SK-N-SH (cell line): ENCODE results near the gene EP400. TPM values are rescaled to one million over a fixed set of nuclear protein-coding genes. Genes with fewer than 3 reads are reported as not detected.

Experiments used
- CTCF ChIA-PET: fragments of 300-600, 350-600 bp; formaldehyde crosslinking; extraction: SDS; loops from one replicate; lab custom pipeline; 2021; lab: Yijun Ruan, JAX
- POLR2A ChIA-PET: fragments of 350-600 bp; sonication (Branson Sonifier 250); formaldehyde crosslinking; extraction: SDS; loops from one replicate; lab custom pipeline; 2020; ENCODE audit warnings: antibody characterized with exemption, inconsistent platforms; lab: Yijun Ruan, JAX
- DNase-seq: peaks from one replicate; pipeline ENCODE4 v3.0.0; 2012
- H2AFZ ChIP-seq: fragments of 200-600 bp; sonication (generic); 2 replicates; pipeline ENCODE4 v1.8.1; 2016; ENCODE audit warnings: antibody characterized with exemption, mild to moderate bottlenecking, low read depth
- H3F3A ChIP-seq: fragments of 200-600 bp; sonication (generic); replicated peaks from 2 replicates; pipeline ENCODE3; 2016; ENCODE audit warnings: antibody characterized with exemption, mild to moderate bottlenecking; ENCODE audit not compliant: insufficient read depth
- H3K27ac ChIP-seq, 2 experiments: fragments of 200-500 bp in 1 of 2; fragments of 200-600 bp in 1 of 2; sonication (Bioruptor generic) in 1 of 2; sonication (generic), shearing (Covaris generic) in 1 of 2; 2 replicates each; pipeline versions ENCODE4 v1.5.1 to v1.6.1; 2014 to 2016; ENCODE audit warnings: low read depth in 2 of 2, inconsistent platforms in 1 of 2, low read length in 1 of 2, mild to moderate bottlenecking in 1 of 2, mixed read lengths in 1 of 2
- H3K27me3 ChIP-seq: fragments of 200-600 bp; sonication (generic), shearing (Covaris generic); 2 replicates; pipeline ENCODE4 v1.6.1; 2016; ENCODE audit warnings: mixed run types; ENCODE audit not compliant: insufficient read depth
- H3K36me3 ChIP-seq, 2 experiments: fragments of 200-500 bp in 1 of 2; fragments of 200-600 bp in 1 of 2; sonication (Bioruptor generic) in 1 of 2; sonication (generic) in 1 of 2; replicated peaks in 1 of 2; 2 replicates each; pipeline versions ENCODE3 to v1.5.1; 2014 to 2016; ENCODE audit warnings: low read length in 1 of 2, mild to moderate bottlenecking in 1 of 2; ENCODE audit not compliant: insufficient read depth in 2 of 2, control insufficient read depth in 1 of 2
- H3K4me1 ChIP-seq, 2 experiments: fragments of 200-500 bp in 1 of 2; fragments of 200-600 bp in 1 of 2; sonication (Bioruptor generic) in 1 of 2; sonication (generic), shearing (Covaris generic) in 1 of 2; 2 replicates each; pipeline versions ENCODE4 v1.5.1 to v1.6.1; 2014 to 2016; ENCODE audit warnings: low read depth in 1 of 2, low read length in 1 of 2, mixed run types in 1 of 2; ENCODE audit not compliant: insufficient read depth in 2 of 2, control insufficient read depth in 1 of 2
- H3K4me2 ChIP-seq: fragments of 200-600 bp; sonication (generic), shearing (Covaris generic); 2 replicates; pipeline ENCODE4 v1.6.1; 2017; ENCODE audit warnings: mixed run types
- H3K4me3 ChIP-seq, 2 experiments: fragments of 200-500 bp in 1 of 2; fragments of 200-600 bp in 1 of 2; sonication (Bioruptor generic) in 1 of 2; sonication (generic), shearing (Covaris generic) in 1 of 2; 2 replicates each; pipeline versions ENCODE4 v1.5.1 to v1.8.1; 2014 to 2016; ENCODE audit warnings: low read depth in 2 of 2, inconsistent platforms in 1 of 2, low read length in 1 of 2, mild to moderate bottlenecking in 1 of 2, mixed read lengths in 1 of 2, moderate library complexity in 1 of 2
- H3K79me2 ChIP-seq: fragments of 200-600 bp; sonication (generic); 2 replicates; pipeline ENCODE4 v1.8.1; 2017; ENCODE audit warnings: mild to moderate bottlenecking; ENCODE audit not compliant: insufficient read depth
- H3K9ac ChIP-seq: fragments of 200-600 bp; sonication (generic); 2 replicates; pipeline ENCODE4 v1.6.1; 2017; ENCODE audit warnings: mixed run types
- H3K9me2 ChIP-seq: fragments of 200-600 bp; sonication (generic); 2 replicates; pipeline ENCODE4 v1.6.1; 2017; ENCODE audit warnings: mixed run types
- H3K9me3 ChIP-seq: fragments of 200-600 bp; sonication (generic); 2 replicates; pipeline ENCODE4 v1.6.1; 2017; ENCODE audit warnings: mixed run types, mild to moderate bottlenecking, moderate library complexity
- H4K20me1 ChIP-seq: fragments of 200-600 bp; sonication (generic); 2 replicates; pipeline ENCODE4 v1.6.1; 2017; ENCODE audit warnings: mild to moderate bottlenecking, mixed run types; ENCODE audit not compliant: insufficient read depth
- CHD2 ChIP-seq: fragments of 150-350 bp; IDR thresholded peaks from 2 replicates; pipeline ENCODE4 v1.6.1; 2018; ENCODE audit warnings: low read length; ENCODE audit not compliant: partially characterized antibody
- ELF1 ChIP-seq: IDR thresholded peaks from 2 replicates; pipeline ENCODE4 v1.4.0; 2012
- EP300 ChIP-seq, 2 experiments: IDR thresholded peaks; 2 replicates each; pipeline versions ENCODE4 v1.4.0 to v1.6.1; 2012; ENCODE audit warnings: borderline replicate concordance in 1 of 2, low read depth in 1 of 2, low read length in 1 of 2
- FOXJ3 ChIP-seq: sonication (generic); formaldehyde crosslinking; IDR thresholded peaks from 2 replicates; pipeline ENCODE4 v1.5.1; 2020; ENCODE audit warnings: mild to moderate bottlenecking, missing genetic modification reagents
- FOXM1 ChIP-seq: IDR thresholded peaks from 2 replicates; pipeline ENCODE4 v1.4.0; 2012; ENCODE audit warnings: low read depth, mild to moderate bottlenecking
- GABPA ChIP-seq: IDR thresholded peaks from 2 replicates; pipeline ENCODE4 v1.4.0; 2012; ENCODE audit warnings: low read depth, mild to moderate bottlenecking
- GATA2 ChIP-seq: sonication (generic); formaldehyde crosslinking; IDR thresholded peaks from 2 replicates; pipeline ENCODE4 v1.5.0; 2020; ENCODE audit warnings: mild to moderate bottlenecking, missing genetic modification reagents
- MEF2A ChIP-seq: IDR thresholded peaks from 2 replicates; pipeline ENCODE4 v1.4.0; 2012; ENCODE audit warnings: low read depth, borderline replicate concordance
- NFIC ChIP-seq: IDR thresholded peaks from 2 replicates; pipeline ENCODE4 v1.4.0; 2012; ENCODE audit warnings: borderline replicate concordance
- POLR2AphosphoS5 ChIP-seq: IDR thresholded peaks from 2 replicates; pipeline ENCODE4 v1.6.1; 2012; ENCODE audit warnings: low read depth, low read length
- RFX5 ChIP-seq: IDR thresholded peaks from 2 replicates; pipeline ENCODE4 v1.6.1; 2012; ENCODE audit warnings: mild to moderate bottlenecking, improper control_type of control experiment, low read length
- SIN3A ChIP-seq: IDR thresholded peaks from 2 replicates; pipeline ENCODE4 v1.6.1; 2012; ENCODE audit warnings: low read depth, mild to moderate bottlenecking, low read length, moderate library complexity, borderline replicate concordance
- TCF12 ChIP-seq: IDR thresholded peaks from 2 replicates; pipeline ENCODE4 v1.4.0; 2012
- TEAD4 ChIP-seq: IDR thresholded peaks from 2 replicates; pipeline ENCODE4 v1.4.0; 2012; ENCODE audit warnings: mild to moderate bottlenecking, borderline replicate concordance; ENCODE audit not compliant: insufficient read depth
- WGBS: methylation state at CpG from one replicate; pipeline ENCODE4 v1.1.6; 2017; ENCODE audit warnings: low lambda C conversion rate; 5-methylcytosine and 5-hydroxymethylcytosine counted together
- polyA plus RNA-seq, 3 experiments: library from polyadenylated mRNA; depleted of rRNA; stranded (reverse); fragments of >200 nt; gene quantifications; 2 replicates each; pipeline ENCODE4 v1.2.3, GENCODE V29; 2012
- TF ChIP-seq, protein P1 (sequence below): IDR thresholded peaks from 2 replicates; pipeline ENCODE4; 2012
- TF ChIP-seq, protein P2 (sequence below): IDR thresholded peaks from 2 replicates; pipeline ENCODE4 v1.4.0; 2012; ENCODE audit warnings: low read depth
- TF ChIP-seq, protein P3 (sequence below): IDR thresholded peaks from 2 replicates; pipeline ENCODE4 v1.4.0; 2012; ENCODE audit warnings: low read depth, borderline replicate concordance
- TF ChIP-seq, protein P4 (sequence below): fragments of 150-350 bp; IDR thresholded peaks from 2 replicates; pipeline ENCODE4 v1.6.1; 2017; ENCODE audit warnings: antibody characterized with exemption, low read length, low read depth, borderline replicate concordance
- TF ChIP-seq, protein P5 (sequence below): fragments of 150-350 bp; IDR thresholded peaks from 2 replicates; pipeline ENCODE4 v1.6.1; 2016; ENCODE audit warnings: mild to moderate bottlenecking, low read depth, low read length
- TF ChIP-seq, protein P6 (sequence below): IDR thresholded peaks from 2 replicates; pipeline ENCODE4 v1.4.0; 2012; ENCODE audit warnings: low read depth, borderline replicate concordance

Gene EP400
- polyA plus RNA-seq, 1 of the 3 experiments (the other 2 are of a cell fraction) = 7.0 TPM

DNA sequence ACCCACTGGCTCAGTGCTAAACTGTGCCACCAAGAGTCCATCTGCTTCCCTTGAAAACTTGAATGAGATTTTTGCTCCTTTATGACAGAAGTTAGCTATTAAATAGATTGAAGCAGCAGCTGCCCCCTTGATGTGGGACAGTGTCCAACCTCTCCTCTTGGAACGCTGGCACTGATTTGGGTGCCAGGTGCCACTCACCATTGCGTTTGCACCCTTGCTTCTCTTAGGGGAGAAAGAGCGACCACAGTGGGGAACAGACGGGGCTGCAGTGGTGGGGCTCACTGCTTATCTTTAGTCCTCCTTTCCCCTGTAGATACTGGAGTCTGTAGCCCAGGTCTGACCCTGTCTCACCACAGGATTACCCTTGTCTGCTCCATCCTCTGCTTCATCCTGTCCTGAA is 9.4 kb downstream of the EP400 start:
- Histone ChIP-seq H3K9ac (no peak overlapping the region), H3K4me1 (peaks cover 0 to 17% of the 10 kb centered on the region in 2 experiments; a peak in 1 of 4 replicates), H3K27ac (no peak overlapping the region; a peak in 1 of 4 replicates), H3K4me2 (no peak overlapping the region), H3K27me3 (no peaks in the 10 kb centered on the region), H3K9me3 (no peaks in the 10 kb centered on the region), H3K36me3 (peaks cover 12 to 14% of the 10 kb centered on the region in 2 experiments), H3K9me2 (no peaks in the 10 kb centered on the region), H4K20me1 (peaks cover 86% of the 10 kb centered on the region), H2AFZ (no peak overlapping the region), H3K79me2 (peaks cover 89% of the 10 kb centered on the region), H3F3A (peaks cover 5% of the 10 kb centered on the region), H3K4me3 (no peak overlapping the region)
- POLR2A ChIA-PET = interaction anchor here (0.6 kb wide), 1 partner anchor 34 kb away, joined by 3 read pairs; no protein-coding TSS in a partner anchor
- DNase-seq = no peak
- TF ChIP-seq EP300 (IDR thresholded peaks at IDR 0.05; ENCODE audit: borderline replicate concordance in 1 of 2, low read depth in 1 of 2, low read length in 1 of 2) = no peak
- TF ChIP-seq POLR2AphosphoS5 = no peak
- no peak for TF ChIP-seq MEF2A
- no peak for TF ChIP-seq RFX5
- TF ChIP-seq, protein P1, sequence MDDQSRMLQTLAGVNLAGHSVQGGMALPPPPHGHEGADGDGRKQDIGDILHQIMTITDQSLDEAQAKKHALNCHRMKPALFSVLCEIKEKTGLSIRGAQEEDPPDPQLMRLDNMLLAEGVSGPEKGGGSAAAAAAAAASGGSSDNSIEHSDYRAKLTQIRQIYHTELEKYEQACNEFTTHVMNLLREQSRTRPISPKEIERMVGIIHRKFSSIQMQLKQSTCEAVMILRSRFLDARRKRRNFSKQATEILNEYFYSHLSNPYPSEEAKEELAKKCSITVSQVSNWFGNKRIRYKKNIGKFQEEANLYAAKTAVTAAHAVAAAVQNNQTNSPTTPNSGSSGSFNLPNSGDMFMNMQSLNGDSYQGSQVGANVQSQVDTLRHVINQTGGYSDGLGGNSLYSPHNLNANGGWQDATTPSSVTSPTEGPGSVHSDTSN = no peak
- TF ChIP-seq, protein P2, sequence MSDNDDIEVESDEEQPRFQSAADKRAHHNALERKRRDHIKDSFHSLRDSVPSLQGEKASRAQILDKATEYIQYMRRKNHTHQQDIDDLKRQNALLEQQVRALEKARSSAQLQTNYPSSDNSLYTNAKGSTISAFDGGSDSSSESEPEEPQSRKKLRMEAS = no peak
- TF ChIP-seq, protein P3, sequence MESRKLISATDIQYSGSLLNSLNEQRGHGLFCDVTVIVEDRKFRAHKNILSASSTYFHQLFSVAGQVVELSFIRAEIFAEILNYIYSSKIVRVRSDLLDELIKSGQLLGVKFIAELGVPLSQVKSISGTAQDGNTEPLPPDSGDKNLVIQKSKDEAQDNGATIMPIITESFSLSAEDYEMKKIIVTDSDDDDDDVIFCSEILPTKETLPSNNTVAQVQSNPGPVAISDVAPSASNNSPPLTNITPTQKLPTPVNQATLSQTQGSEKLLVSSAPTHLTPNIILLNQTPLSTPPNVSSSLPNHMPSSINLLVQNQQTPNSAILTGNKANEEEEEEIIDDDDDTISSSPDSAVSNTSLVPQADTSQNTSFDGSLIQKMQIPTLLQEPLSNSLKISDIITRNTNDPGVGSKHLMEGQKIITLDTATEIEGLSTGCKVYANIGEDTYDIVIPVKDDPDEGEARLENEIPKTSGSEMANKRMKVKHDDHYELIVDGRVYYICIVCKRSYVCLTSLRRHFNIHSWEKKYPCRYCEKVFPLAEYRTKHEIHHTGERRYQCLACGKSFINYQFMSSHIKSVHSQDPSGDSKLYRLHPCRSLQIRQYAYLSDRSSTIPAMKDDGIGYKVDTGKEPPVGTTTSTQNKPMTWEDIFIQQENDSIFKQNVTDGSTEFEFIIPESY = no peak
- TF ChIP-seq SIN3A = no peak
- TF ChIP-seq CHD2 = no peak
- TF ChIP-seq TCF12 = no peak
- TF ChIP-seq, protein P4, sequence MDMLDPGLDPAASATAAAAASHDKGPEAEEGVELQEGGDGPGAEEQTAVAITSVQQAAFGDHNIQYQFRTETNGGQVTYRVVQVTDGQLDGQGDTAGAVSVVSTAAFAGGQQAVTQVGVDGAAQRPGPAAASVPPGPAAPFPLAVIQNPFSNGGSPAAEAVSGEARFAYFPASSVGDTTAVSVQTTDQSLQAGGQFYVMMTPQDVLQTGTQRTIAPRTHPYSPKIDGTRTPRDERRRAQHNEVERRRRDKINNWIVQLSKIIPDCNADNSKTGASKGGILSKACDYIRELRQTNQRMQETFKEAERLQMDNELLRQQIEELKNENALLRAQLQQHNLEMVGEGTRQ = no peak
- no peak for TF ChIP-seq FOXJ3
- no peak for TF ChIP-seq NFIC
- TF ChIP-seq, protein P5, sequence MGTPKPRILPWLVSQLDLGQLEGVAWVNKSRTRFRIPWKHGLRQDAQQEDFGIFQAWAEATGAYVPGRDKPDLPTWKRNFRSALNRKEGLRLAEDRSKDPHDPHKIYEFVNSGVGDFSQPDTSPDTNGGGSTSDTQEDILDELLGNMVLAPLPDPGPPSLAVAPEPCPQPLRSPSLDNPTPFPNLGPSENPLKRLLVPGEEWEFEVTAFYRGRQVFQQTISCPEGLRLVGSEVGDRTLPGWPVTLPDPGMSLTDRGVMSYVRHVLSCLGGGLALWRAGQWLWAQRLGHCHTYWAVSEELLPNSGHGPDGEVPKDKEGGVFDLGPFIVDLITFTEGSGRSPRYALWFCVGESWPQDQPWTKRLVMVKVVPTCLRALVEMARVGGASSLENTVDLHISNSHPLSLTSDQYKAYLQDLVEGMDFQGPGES = no peak
- TF ChIP-seq TEAD4 = no peak
- TF ChIP-seq, protein P6, sequence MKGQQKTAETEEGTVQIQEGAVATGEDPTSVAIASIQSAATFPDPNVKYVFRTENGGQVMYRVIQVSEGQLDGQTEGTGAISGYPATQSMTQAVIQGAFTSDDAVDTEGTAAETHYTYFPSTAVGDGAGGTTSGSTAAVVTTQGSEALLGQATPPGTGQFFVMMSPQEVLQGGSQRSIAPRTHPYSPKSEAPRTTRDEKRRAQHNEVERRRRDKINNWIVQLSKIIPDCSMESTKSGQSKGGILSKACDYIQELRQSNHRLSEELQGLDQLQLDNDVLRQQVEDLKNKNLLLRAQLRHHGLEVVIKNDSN = no peak
- TF ChIP-seq ELF1 = no peak
- no peak for TF ChIP-seq GATA2 (CRISPR knock-in tag)
- no peak for TF ChIP-seq FOXM1
- no peak for TF ChIP-seq GABPA
- CTCF ChIA-PET = interaction anchor here (1.0 to 1.7 kb wide), 2 partner anchors 13 to 123 kb away, joined by 3 to 6 read pairs; no protein-coding TSS in a partner anchor
- WGBS = 92% methylated on average over 4 of the region's 4 CpGs
